ENCODE measurements around the gene SLC37A1. TPM values are rescaled to one million over a fixed set of nuclear protein-coding genes. Genes with fewer than 3 reads are reported as not detected.

Gene SLC37A1
- total RNA-seq, 2 experiments from 2014 or later = 12.7 to 13.3 TPM

DNA sequence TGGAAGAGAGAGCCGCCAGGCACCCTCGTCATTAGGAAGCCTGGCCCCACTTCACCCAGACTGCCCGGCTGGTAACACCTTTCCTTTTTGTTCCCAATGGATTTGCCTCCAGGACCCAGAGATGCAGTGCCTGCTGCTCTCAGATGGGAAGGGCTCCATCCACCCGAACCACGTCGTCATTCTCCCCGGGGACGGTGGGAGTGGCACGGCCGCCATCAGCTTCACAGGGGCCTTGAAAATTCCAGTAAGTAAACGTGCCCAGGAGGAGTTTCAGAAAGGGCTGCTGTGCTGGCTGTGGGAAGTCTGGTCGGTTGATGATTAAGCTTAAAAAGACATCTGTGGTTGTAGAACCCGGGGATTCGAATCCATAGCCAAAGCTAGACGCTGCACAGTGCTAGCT lies 45.2 kb downstream of the SLC37A1 start:
- H3K27ac Mint-ChIP-seq = no peak overlapping the region
- peaks cover 2% of the 10 kb centered on the region for H3K36me3 Mint-ChIP-seq (ENCODE audit: low read depth)
- H3K4me3 Mint-ChIP-seq = no peak overlapping the region
- no peaks in the 10 kb centered on the region for H3K27me3 Mint-ChIP-seq
- ChIA-PET CTCF (no interaction called here), POLR2A (no interaction called here)
- no peaks in the 10 kb centered on the region for H3K9me3 Mint-ChIP-seq
- DNase-seq = no peak
- no peaks in the 10 kb centered on the region for H3K4me1 Mint-ChIP-seq

DNA sequence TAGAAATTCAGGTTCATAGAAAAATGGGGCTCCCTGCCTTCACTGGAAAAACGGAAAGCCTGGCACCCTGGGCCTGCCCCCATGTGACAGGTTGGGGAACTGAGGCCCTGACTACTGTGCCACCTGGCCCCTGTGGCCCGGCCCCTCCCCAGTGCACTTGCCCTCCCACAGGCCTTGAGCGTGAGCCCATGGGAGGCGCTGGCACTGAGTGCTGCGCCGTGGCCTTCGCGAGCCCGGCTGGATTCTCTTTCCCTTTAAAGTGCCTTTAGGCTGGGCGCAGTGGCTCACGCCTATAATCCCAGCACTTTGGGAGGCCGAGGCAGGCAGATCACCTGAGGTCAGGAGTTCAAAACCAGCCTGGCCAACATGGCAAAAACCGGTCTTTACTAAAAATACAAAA lies 45.7 kb downstream of the SLC37A1 start:
- DNase-seq = no peak
- ChIA-PET CTCF (no interaction called here), POLR2A (no interaction called here)
- H3K36me3 Mint-ChIP-seq (ENCODE audit: low read depth) = peaks cover 2% of the 10 kb centered on the region
- no peak overlapping the region for H3K4me3 Mint-ChIP-seq
- H3K9me3 Mint-ChIP-seq = no peaks in the 10 kb centered on the region
- H3K27ac Mint-ChIP-seq = no peak overlapping the region
- no peaks in the 10 kb centered on the region for H3K27me3 Mint-ChIP-seq
- no peaks in the 10 kb centered on the region for H3K4me1 Mint-ChIP-seq

GRCh38 chr21:42560517-42561179 lies 47.0 kb downstream of the SLC37A1 start:
- no peak for DNase-seq
- Mint-ChIP-seq H3K27me3 (no peaks in the 10 kb centered on the region), H3K9me3 (no peaks in the 10 kb centered on the region), H3K4me1 (no peaks in the 10 kb centered on the region), H3K36me3 (ENCODE audit: low read depth) (peaks cover 2% of the 10 kb centered on the region), H3K27ac (no peak overlapping the region), H3K4me3 (no peak overlapping the region)
- ChIA-PET CTCF (no interaction called here), POLR2A (no interaction called here)

- no peak for DNase-seq
- Mint-ChIP-seq H3K4me1 (no peaks in the 10 kb centered on the region), H3K36me3 (ENCODE audit: low read depth) (peaks cover 2% of the 10 kb centered on the region), H3K27ac (peak overlapping the region; percentile 18), H3K4me3 (no peak overlapping the region), H3K9me3 (no peaks in the 10 kb centered on the region), H3K27me3 (no peaks in the 10 kb centered on the region)
- ChIA-PET CTCF (no interaction called here), POLR2A (no interaction called here)
Measured at GRCh38 chr21:42561762-42562650, 48.4 kb downstream of the SLC37A1 start.

DNA sequence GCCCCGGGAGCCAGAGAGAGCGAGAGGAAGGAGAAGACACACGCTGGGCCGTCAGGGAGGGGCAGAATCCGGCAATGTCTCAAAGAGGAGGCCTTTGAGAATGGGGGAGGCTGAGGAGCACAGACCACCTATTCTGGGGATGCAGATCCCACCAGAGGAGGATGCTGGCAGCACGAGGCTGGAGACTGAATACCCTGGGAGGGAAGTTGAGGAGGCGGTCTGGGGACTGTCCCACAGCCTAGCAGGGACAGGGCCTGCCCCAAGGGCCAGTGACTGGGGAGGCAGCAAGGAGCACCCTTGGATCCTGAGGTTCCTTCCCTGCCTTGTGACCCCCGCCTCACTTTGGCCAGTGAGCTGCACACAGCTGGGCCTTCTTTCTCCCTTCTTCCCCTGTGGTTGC lies 49.2 kb downstream of the SLC37A1 start:
- Mint-ChIP-seq H3K27me3 (no peaks in the 10 kb centered on the region), H3K4me1 (no peaks in the 10 kb centered on the region), H3K36me3 (ENCODE audit: low read depth) (peaks cover 2% of the 10 kb centered on the region), H3K4me3 (no peak overlapping the region), H3K9me3 (no peaks in the 10 kb centered on the region), H3K27ac (no peak overlapping the region)
- DNase-seq = no peak
- ChIA-PET CTCF (no interaction called here), POLR2A (no interaction called here)

DNA sequence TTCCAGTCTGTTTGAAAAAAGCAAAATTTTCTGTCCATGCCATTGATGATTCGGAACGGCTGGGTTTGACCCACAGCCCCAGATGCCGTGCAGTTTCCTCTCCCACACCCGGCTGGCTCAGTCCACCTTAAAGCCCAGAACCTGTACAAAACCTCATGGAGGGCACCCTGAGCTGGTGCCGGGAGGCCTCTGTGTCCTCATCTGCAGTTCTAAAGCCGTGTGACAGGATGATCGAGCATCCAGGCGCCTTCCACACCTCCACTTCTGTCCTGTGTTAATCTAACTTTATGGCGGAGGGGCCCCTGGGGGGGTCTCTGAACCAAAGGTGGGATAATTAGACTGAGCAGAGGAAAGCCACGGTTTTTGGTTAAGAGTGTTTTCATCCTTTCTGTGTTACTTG lies 49.6 kb downstream of the SLC37A1 start:
- peaks cover 2% of the 10 kb centered on the region for H3K36me3 Mint-ChIP-seq (ENCODE audit: low read depth)
- no peak overlapping the region for H3K27ac Mint-ChIP-seq
- H3K27me3 Mint-ChIP-seq = no peaks in the 10 kb centered on the region
- POLR2A ChIA-PET = no interaction called here
- no peaks in the 10 kb centered on the region for H3K4me1 Mint-ChIP-seq
- no peaks in the 10 kb centered on the region for H3K9me3 Mint-ChIP-seq
- no peak for DNase-seq
- CTCF ChIA-PET = no interaction called here
- H3K4me3 Mint-ChIP-seq = no peak overlapping the region

GRCh38 chr21:42563686-42564085 lies 50.0 kb downstream of the SLC37A1 start:
- ChIA-PET CTCF (no interaction called here), POLR2A (no interaction called here)
- Mint-ChIP-seq H3K4me1 (no peaks in the 10 kb centered on the region), H3K27me3 (no peaks in the 10 kb centered on the region), H3K36me3 (ENCODE audit: low read depth) (peaks cover 2% of the 10 kb centered on the region), H3K4me3 (no peak overlapping the region), H3K27ac (no peak overlapping the region), H3K9me3 (no peaks in the 10 kb centered on the region)
- DNase-seq = no peak

DNA sequence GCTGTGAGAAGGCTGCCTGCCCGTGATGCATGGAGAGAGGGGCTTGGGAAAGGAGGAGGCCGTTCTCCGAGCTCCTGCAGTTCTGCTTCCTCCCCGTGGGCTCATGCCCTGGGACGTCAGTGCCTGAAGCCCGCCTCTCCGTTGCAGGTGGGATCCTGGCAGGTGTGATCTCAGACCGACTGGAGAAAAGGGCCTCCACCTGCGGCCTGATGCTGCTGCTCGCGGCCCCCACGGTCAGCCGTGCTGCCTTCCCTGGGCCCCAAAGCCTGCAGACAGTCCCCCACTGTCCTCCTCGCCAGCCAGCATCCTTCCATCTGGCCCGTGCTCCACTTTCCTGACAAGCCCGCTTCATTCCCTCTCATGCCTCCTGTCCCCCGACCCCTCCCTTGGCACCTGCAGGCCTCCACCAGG lies 50.9 kb downstream of the SLC37A1 start:
- Mint-ChIP-seq H3K27ac (no peak overlapping the region), H3K4me1 (no peaks in the 10 kb centered on the region), H3K4me3 (no peak overlapping the region), H3K36me3 (ENCODE audit: low read depth) (peaks cover 2% of the 10 kb centered on the region), H3K27me3 (no peaks in the 10 kb centered on the region), H3K9me3 (no peaks in the 10 kb centered on the region)
- CTCF ChIA-PET = no interaction called here
- DNase-seq = no peak
- POLR2A ChIA-PET = no interaction called here

GRCh38 chr21:42565206-42565810 lies 51.7 kb downstream of the SLC37A1 start:
- no peak overlapping the region for H3K27ac Mint-ChIP-seq
- POLR2A ChIA-PET = interaction anchor here (0.5 kb wide), 1 partner anchor 172 kb away, joined by 3 read pairs; no protein-coding TSS in a partner anchor
- no peak overlapping the region for H3K4me3 Mint-ChIP-seq
- DNase-seq = no peak
- no peaks in the 10 kb centered on the region for H3K4me1 Mint-ChIP-seq
- no peaks in the 10 kb centered on the region for H3K27me3 Mint-ChIP-seq
- H3K36me3 Mint-ChIP-seq (ENCODE audit: low read depth) = peaks cover 2% of the 10 kb centered on the region
- CTCF ChIA-PET = interaction anchor here (0.8 kb wide), 1 partner anchor 53 kb away, joined by 3 read pairs; no protein-coding TSS in a partner anchor
- no peaks in the 10 kb centered on the region for H3K9me3 Mint-ChIP-seq

DNA sequence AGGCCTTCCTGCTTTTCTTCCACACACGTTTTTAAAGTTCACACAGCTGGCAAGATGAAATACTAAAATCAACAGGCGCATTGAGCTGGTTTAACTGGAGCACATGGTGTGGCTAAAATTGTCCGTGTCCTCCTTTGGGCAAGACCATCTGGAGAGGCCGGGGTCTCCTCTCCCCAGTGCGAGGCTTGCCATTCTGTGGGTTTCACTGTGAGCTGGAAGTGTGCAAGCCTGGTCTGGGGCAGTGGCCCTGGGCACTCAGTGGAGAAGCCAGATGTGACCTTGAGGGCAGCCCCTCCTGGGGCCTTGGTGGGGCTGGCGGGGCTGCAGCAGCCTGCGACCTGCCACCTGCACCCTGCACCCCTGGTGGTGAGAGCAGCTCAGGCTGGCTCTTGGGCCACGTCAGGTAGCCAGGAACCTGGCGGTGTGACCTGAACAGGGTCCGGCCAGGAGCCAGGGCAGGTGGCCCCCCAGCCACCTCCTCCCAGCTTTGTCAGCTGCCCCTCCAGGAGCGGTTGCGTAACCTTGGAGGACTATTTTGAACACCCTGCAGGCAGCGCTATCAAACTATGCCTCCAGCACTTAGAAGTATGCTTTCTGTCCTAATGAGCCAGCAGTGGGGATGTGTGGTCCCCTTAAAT lies 52.4 kb downstream of the SLC37A1 start:
- no peaks in the 10 kb centered on the region for H3K4me1 Mint-ChIP-seq
- H3K27ac Mint-ChIP-seq = no peak overlapping the region
- no peaks in the 10 kb centered on the region for H3K27me3 Mint-ChIP-seq
- H3K36me3 Mint-ChIP-seq (ENCODE audit: low read depth) = peaks cover 2% of the 10 kb centered on the region
- no peak overlapping the region for H3K4me3 Mint-ChIP-seq
- no peak for DNase-seq
- ChIA-PET CTCF (interaction anchor here (0.8 kb wide), 1 partner anchor 54 kb away, joined by 3 read pairs; no protein-coding TSS in a partner anchor), POLR2A (no interaction called here)
- no peaks in the 10 kb centered on the region for H3K9me3 Mint-ChIP-seq

DNA sequence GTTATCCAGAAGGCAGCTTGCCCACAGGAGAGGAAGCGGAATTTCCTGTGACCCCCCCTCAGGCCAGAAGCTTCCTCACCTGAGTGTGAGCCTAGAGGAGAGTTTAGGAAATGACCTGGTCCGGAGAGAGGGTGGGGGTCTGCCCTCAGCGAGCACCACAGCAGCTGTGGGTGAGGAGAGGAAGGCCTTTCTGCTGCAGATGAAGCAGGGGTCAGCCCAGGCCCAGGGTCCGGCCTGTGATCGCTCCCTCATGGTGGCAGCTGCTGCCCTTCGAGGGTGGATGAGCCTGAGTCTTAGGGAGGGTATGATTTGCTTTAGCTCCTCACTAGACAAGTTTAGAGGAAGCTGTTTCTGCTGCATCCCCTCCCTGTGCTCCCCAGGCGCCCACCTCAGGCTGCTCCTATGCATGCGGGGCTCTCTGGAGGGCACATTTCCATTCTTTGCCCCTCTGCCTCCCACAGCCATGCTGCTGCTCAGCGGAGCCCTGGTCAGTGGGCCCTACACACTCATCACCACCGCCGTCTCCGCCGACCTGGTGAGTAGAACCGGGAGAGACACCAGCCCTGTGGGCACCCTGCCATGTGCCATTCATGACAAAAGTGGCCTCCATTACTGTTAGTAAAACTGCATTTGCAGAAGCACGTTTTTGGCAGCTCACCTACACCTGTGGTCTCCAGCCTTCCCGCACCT lies 53.0 kb downstream of the SLC37A1 start:
- ChIA-PET POLR2A (no interaction called here), CTCF (no interaction called here)
- no peak for DNase-seq
- H3K4me1 Mint-ChIP-seq = no peaks in the 10 kb centered on the region
- H3K36me3 Mint-ChIP-seq (ENCODE audit: low read depth) = no peaks in the 10 kb centered on the region
- no peaks in the 10 kb centered on the region for H3K9me3 Mint-ChIP-seq
- no peak overlapping the region for H3K27ac Mint-ChIP-seq
- H3K27me3 Mint-ChIP-seq = no peaks in the 10 kb centered on the region
- H3K4me3 Mint-ChIP-seq = no peak overlapping the region

GRCh38 chr21:42567214-42567555 lies 53.5 kb downstream of the SLC37A1 start:
- Mint-ChIP-seq H3K4me1 (no peaks in the 10 kb centered on the region), H3K4me3 (no peak overlapping the region), H3K9me3 (no peaks in the 10 kb centered on the region), H3K27ac (no peak overlapping the region), H3K36me3 (ENCODE audit: low read depth) (no peaks in the 10 kb centered on the region), H3K27me3 (no peaks in the 10 kb centered on the region)
- no peak for DNase-seq
- ChIA-PET POLR2A (no interaction called here), CTCF (no interaction called here)

- no peak for DNase-seq
- ChIA-PET CTCF (no interaction called here), POLR2A (no interaction called here)
- Mint-ChIP-seq H3K27ac (no peak overlapping the region), H3K4me1 (no peaks in the 10 kb centered on the region), H3K4me3 (no peak overlapping the region), H3K36me3 (ENCODE audit: low read depth) (no peaks in the 10 kb centered on the region), H3K27me3 (no peaks in the 10 kb centered on the region), H3K9me3 (no peaks in the 10 kb centered on the region)
Measured at GRCh38 chr21:42567861-42568260, 54.2 kb downstream of the SLC37A1 start.
